SK-N-SH (cell line): ENCODE measurements around the gene EXOC6B. TPM values are rescaled to one million over a fixed set of nuclear protein-coding genes. Genes with fewer than 3 reads are reported as not detected.

Experiments
- CTCF ChIA-PET: fragments of 300-600, 350-600 bp; formaldehyde crosslinking; extraction: SDS; loops from one replicate; lab custom pipeline; 2021; lab: Yijun Ruan, JAX
- POLR2A ChIA-PET: fragments of 350-600 bp; sonication (Branson Sonifier 250); formaldehyde crosslinking; extraction: SDS; loops from one replicate; lab custom pipeline; 2020; ENCODE audit warnings: antibody characterized with exemption, inconsistent platforms; lab: Yijun Ruan, JAX
- DNase-seq: peaks from one replicate; pipeline ENCODE4 v3.0.0; 2012
- H2AFZ ChIP-seq: fragments of 200-600 bp; sonication (generic); 2 replicates; pipeline ENCODE4 v1.8.1; 2016; ENCODE audit warnings: antibody characterized with exemption, mild to moderate bottlenecking, low read depth
- H3F3A ChIP-seq: fragments of 200-600 bp; sonication (generic); replicated peaks from 2 replicates; pipeline ENCODE3; 2016; ENCODE audit warnings: antibody characterized with exemption, mild to moderate bottlenecking; ENCODE audit not compliant: insufficient read depth
- H3K27ac ChIP-seq, 2 experiments: fragments of 200-500 bp in 1 of 2; fragments of 200-600 bp in 1 of 2; sonication (Bioruptor generic) in 1 of 2; sonication (generic), shearing (Covaris generic) in 1 of 2; 2 replicates each; pipeline versions ENCODE4 v1.5.1 to v1.6.1; 2014 to 2016; ENCODE audit warnings: low read depth in 2 of 2, inconsistent platforms in 1 of 2, low read length in 1 of 2, mild to moderate bottlenecking in 1 of 2, mixed read lengths in 1 of 2
- H3K27me3 ChIP-seq: fragments of 200-600 bp; sonication (generic), shearing (Covaris generic); 2 replicates; pipeline ENCODE4 v1.6.1; 2016; ENCODE audit warnings: mixed run types; ENCODE audit not compliant: insufficient read depth
- H3K36me3 ChIP-seq, 2 experiments: fragments of 200-500 bp in 1 of 2; fragments of 200-600 bp in 1 of 2; sonication (Bioruptor generic) in 1 of 2; sonication (generic) in 1 of 2; replicated peaks in 1 of 2; 2 replicates each; pipeline versions ENCODE3 to v1.5.1; 2014 to 2016; ENCODE audit warnings: low read length in 1 of 2, mild to moderate bottlenecking in 1 of 2; ENCODE audit not compliant: insufficient read depth in 2 of 2, control insufficient read depth in 1 of 2
- H3K4me1 ChIP-seq, 2 experiments: fragments of 200-500 bp in 1 of 2; fragments of 200-600 bp in 1 of 2; sonication (Bioruptor generic) in 1 of 2; sonication (generic), shearing (Covaris generic) in 1 of 2; 2 replicates each; pipeline versions ENCODE4 v1.5.1 to v1.6.1; 2014 to 2016; ENCODE audit warnings: low read depth in 1 of 2, low read length in 1 of 2, mixed run types in 1 of 2; ENCODE audit not compliant: insufficient read depth in 2 of 2, control insufficient read depth in 1 of 2
- H3K4me2 ChIP-seq: fragments of 200-600 bp; sonication (generic), shearing (Covaris generic); 2 replicates; pipeline ENCODE4 v1.6.1; 2017; ENCODE audit warnings: mixed run types
- H3K4me3 ChIP-seq, 2 experiments: fragments of 200-500 bp in 1 of 2; fragments of 200-600 bp in 1 of 2; sonication (Bioruptor generic) in 1 of 2; sonication (generic), shearing (Covaris generic) in 1 of 2; 2 replicates each; pipeline versions ENCODE4 v1.5.1 to v1.8.1; 2014 to 2016; ENCODE audit warnings: low read depth in 2 of 2, inconsistent platforms in 1 of 2, low read length in 1 of 2, mild to moderate bottlenecking in 1 of 2, mixed read lengths in 1 of 2, moderate library complexity in 1 of 2
- H3K79me2 ChIP-seq: fragments of 200-600 bp; sonication (generic); 2 replicates; pipeline ENCODE4 v1.8.1; 2017; ENCODE audit warnings: mild to moderate bottlenecking; ENCODE audit not compliant: insufficient read depth
- H3K9ac ChIP-seq: fragments of 200-600 bp; sonication (generic); 2 replicates; pipeline ENCODE4 v1.6.1; 2017; ENCODE audit warnings: mixed run types
- H3K9me2 ChIP-seq: fragments of 200-600 bp; sonication (generic); 2 replicates; pipeline ENCODE4 v1.6.1; 2017; ENCODE audit warnings: mixed run types
- H3K9me3 ChIP-seq: fragments of 200-600 bp; sonication (generic); 2 replicates; pipeline ENCODE4 v1.6.1; 2017; ENCODE audit warnings: mixed run types, mild to moderate bottlenecking, moderate library complexity
- H4K20me1 ChIP-seq: fragments of 200-600 bp; sonication (generic); 2 replicates; pipeline ENCODE4 v1.6.1; 2017; ENCODE audit warnings: mild to moderate bottlenecking, mixed run types; ENCODE audit not compliant: insufficient read depth
- CTCF ChIP-seq: fragments of 200-600 bp; sonication (generic); IDR thresholded peaks from 2 replicates; pipeline ENCODE4 v1.6.1; 2017; ENCODE audit warnings: antibody characterized with exemption, mild to moderate bottlenecking, moderate library complexity
- ELF1 ChIP-seq: IDR thresholded peaks from 2 replicates; pipeline ENCODE4 v1.4.0; 2012
- EP300 ChIP-seq, 2 experiments: IDR thresholded peaks; 2 replicates each; pipeline versions ENCODE4 v1.4.0 to v1.6.1; 2012; ENCODE audit warnings: borderline replicate concordance in 1 of 2, low read depth in 1 of 2, low read length in 1 of 2
- EZH2phosphoT487 ChIP-seq: fragments of 200-600 bp; sonication (generic); IDR thresholded peaks from 2 replicates; pipeline ENCODE4 v1.6.1; 2017; ENCODE audit warnings: low read depth, mixed run types, mild to moderate bottlenecking, antibody characterized with exemption, moderate library complexity, borderline replicate concordance
- FOSL2 ChIP-seq: IDR thresholded peaks from 2 replicates; pipeline ENCODE4 v1.4.0; 2012; ENCODE audit warnings: low read depth, mild to moderate bottlenecking, moderate library complexity, borderline replicate concordance
- FOXM1 ChIP-seq: IDR thresholded peaks from 2 replicates; pipeline ENCODE4 v1.4.0; 2012; ENCODE audit warnings: low read depth, mild to moderate bottlenecking
- JUND ChIP-seq: IDR thresholded peaks from 2 replicates; pipeline ENCODE4 v1.4.0; 2012
- MAX ChIP-seq: IDR thresholded peaks from 2 replicates; pipeline ENCODE4 v1.4.0; 2012; ENCODE audit warnings: low read depth
- MEF2A ChIP-seq: IDR thresholded peaks from 2 replicates; pipeline ENCODE4 v1.4.0; 2012; ENCODE audit warnings: low read depth, borderline replicate concordance
- NRF1 ChIP-seq: IDR thresholded peaks from 2 replicates; pipeline ENCODE4 v1.6.1; 2012; ENCODE audit warnings: low read depth, mild to moderate bottlenecking, low read length
- RAD21 ChIP-seq: IDR thresholded peaks from 2 replicates; pipeline ENCODE4 v1.6.1; 2012; ENCODE audit warnings: mild to moderate bottlenecking, low read length
- RXRA ChIP-seq: IDR thresholded peaks from 2 replicates; pipeline ENCODE4 v1.4.0; 2012; ENCODE audit warnings: low read depth, mild to moderate bottlenecking, borderline replicate concordance
- SIN3A ChIP-seq: IDR thresholded peaks from 2 replicates; pipeline ENCODE4 v1.6.1; 2012; ENCODE audit warnings: low read depth, mild to moderate bottlenecking, low read length, moderate library complexity, borderline replicate concordance
- SMC3 ChIP-seq: IDR thresholded peaks from 2 replicates; pipeline ENCODE4 v1.6.1; 2012; ENCODE audit warnings: low read depth, low read length, improper control_type of control experiment
- TAF1 ChIP-seq: IDR thresholded peaks from 2 replicates; pipeline ENCODE4 v1.6.1; 2012; ENCODE audit warnings: low read depth, mild to moderate bottlenecking, low read length, moderate library complexity, borderline replicate concordance
- TCF12 ChIP-seq: IDR thresholded peaks from 2 replicates; pipeline ENCODE4 v1.4.0; 2012
- USF1 ChIP-seq: IDR thresholded peaks from 2 replicates; pipeline ENCODE4 v1.4.0; 2012; ENCODE audit warnings: low read depth, borderline replicate concordance
- USF2 ChIP-seq: fragments of 150-350 bp; IDR thresholded peaks from 2 replicates; pipeline ENCODE4 v1.6.1; 2017; ENCODE audit warnings: antibody characterized with exemption, low read length, low read depth, borderline replicate concordance
- YY1 ChIP-seq: IDR thresholded peaks from 2 replicates; pipeline ENCODE4 v1.4.0; 2012; ENCODE audit warnings: low read depth, mild to moderate bottlenecking
- ZBTB33 ChIP-seq: IDR thresholded peaks from 2 replicates; pipeline ENCODE4 v1.4.0; 2012; ENCODE audit warnings: low read depth, borderline replicate concordance
- WGBS: methylation state at CpG from one replicate; pipeline ENCODE4 v1.1.6; 2017; ENCODE audit warnings: low lambda C conversion rate; 5-methylcytosine and 5-hydroxymethylcytosine counted together
- polyA plus RNA-seq, 3 experiments: library from polyadenylated mRNA; depleted of rRNA; stranded (reverse); fragments of >200 nt; gene quantifications; 2 replicates each; pipeline ENCODE4 v1.2.3, GENCODE V29; 2012

EXOC6B gene
- polyA plus RNA-seq, 1 of the 3 experiments (the other 2 are of a cell fraction): 7.4 TPM

- no peak overlapping the region for H2AFZ ChIP-seq
- H3K9me2 ChIP-seq: no peaks in the 10 kb centered on the region
- POLR2A ChIA-PET: no interaction called here
- no peaks in the 10 kb centered on the region for H3K27me3 ChIP-seq
- no peak overlapping the region for H3K9ac ChIP-seq
- H3K27ac ChIP-seq: no peak overlapping the region
- H3K36me3 ChIP-seq: no peaks in the 10 kb centered on the region
- H3K4me3 ChIP-seq: no peak overlapping the region
- TF ChIP-seq EZH2phosphoT487: no peak
- no peak for TF ChIP-seq MAX
- no peak for TF ChIP-seq SMC3
- no peak for TF ChIP-seq YY1
- TF ChIP-seq USF2: no peak
- TF ChIP-seq SIN3A: no peak
- no peak for TF ChIP-seq ELF1
- no peak for TF ChIP-seq JUND
- TF ChIP-seq MEF2A: no peak
- no peak for TF ChIP-seq FOXM1
- no peak for TF ChIP-seq RAD21
- TF ChIP-seq TCF12: no peak
- TF ChIP-seq ZBTB33: no peak
- TF ChIP-seq FOSL2: no peak
- no peak for TF ChIP-seq CTCF
- TF ChIP-seq RXRA: no peak
- TF ChIP-seq TAF1: no peak
- TF ChIP-seq EP300 (IDR thresholded peaks at IDR 0.05; ENCODE audit: borderline replicate concordance in 1 of 2, low read depth in 1 of 2, low read length in 1 of 2): no peak
- no peak for TF ChIP-seq USF1
- TF ChIP-seq NRF1: no peak
- no peaks in the 10 kb centered on the region for H3K79me2 ChIP-seq
- 96% methylated on average over 1 of the region's 1 CpG for WGBS
- no peak for DNase-seq
- CTCF ChIA-PET: interaction anchor here (1.2 kb wide), 1 partner anchor 427 kb away, joined by 3 read pairs; no protein-coding TSS in a partner anchor
- H3F3A ChIP-seq: no peaks in the 10 kb centered on the region
- H4K20me1 ChIP-seq: no peaks in the 10 kb centered on the region
- H3K9me3 ChIP-seq: no peaks in the 10 kb centered on the region
- H3K4me2 ChIP-seq: no peak overlapping the region
- H3K4me1 ChIP-seq: peaks cover 0 to 3% of the 10 kb centered on the region in 2 experiments; a peak in 2 of 4 replicates
These were observed 75.4 kb downstream of the EXOC6B start for GRCh38 chr2:72750466-72750865.
